ENCODE data around the gene DNAJC6. TPM values are rescaled to one million over a fixed set of nuclear protein-coding genes. Genes with fewer than 3 reads are reported as not detected.

DNAJC6 gene
- polyA plus RNA-seq, 2 of the 4 experiments (the other 2 are of a cell fraction): 3.0 to 5.0 TPM

GRCh38 chr1:65434255-65434654 lies 124.9 kb downstream of the DNAJC6 start:
- CTCF ChIA-PET: no interaction called here
- Histone ChIP-seq H3K4me1 (peaks cover 21% of the 10 kb centered on the region), H3K9me3 (no peaks in the 10 kb centered on the region), H3K4me2 (no peak overlapping the region), H3K27ac (no peak overlapping the region), H3K4me3 (no peak overlapping the region)
- ATAC-seq (no peak), FAIRE-seq (no peak), DNase-seq (ENCODE audit: low read depth in 1 of 2, low spot score in 1 of 2) (no peak)
- WGBS (ENCODE audit: missing lambda C conversion rate): 91% methylated on average over 1 of the region's 1 CpG
- POLR2A ChIA-PET: no interaction called here
- TF ChIP-seq CBX2 (IDR thresholded peaks at IDR 0.05; ENCODE audit: borderline replicate concordance, low read depth): no peak

GRCh38 chr1:65434760-65435159 lies 125.4 kb downstream of the DNAJC6 start:
- POLR2A ChIA-PET: no interaction called here
- ATAC-seq (no peak), DNase-seq (ENCODE audit: low read depth in 1 of 2, low spot score in 1 of 2) (no peak), FAIRE-seq (no peak)
- peaks cover 16% of the 10 kb centered on the region for H3K4me1 ChIP-seq
- 93% methylated on average over 3 of the region's 3 CpGs for WGBS (ENCODE audit: missing lambda C conversion rate)
- H3K4me2 ChIP-seq: no peak overlapping the region
- CTCF ChIA-PET: no interaction called here
- TF ChIP-seq JUN (IDR thresholded peaks at IDR 0.05) (no peak), CHD4 (IDR thresholded peaks at IDR 0.05; ENCODE audit: borderline replicate concordance) (no peak), ZNF302 (CRISPR knock-in tag; IDR thresholded peaks at IDR 0.05) (no peak), KDM5A (IDR thresholded peaks at IDR 0.05) (no peak), CTCF (IDR thresholded peaks at IDR 0.05) (no peak), CBX2 (IDR thresholded peaks at IDR 0.05; ENCODE audit: borderline replicate concordance, low read depth) (no peak), TFCP2L1 (CRISPR knock-in tag; IDR thresholded peaks at IDR 0.05) (no peak), PHF8 (IDR thresholded peaks at IDR 0.05; ENCODE audit: borderline replicate concordance, low read depth) (no peak), FOXS1 (CRISPR knock-in tag; IDR thresholded peaks at IDR 0.05) (no peak), HDAC2 (IDR thresholded peaks at IDR 0.05) (no peak), REST (IDR thresholded peaks at IDR 0.05) (no peak)
- TF ChIP-seq, protein P1, sequence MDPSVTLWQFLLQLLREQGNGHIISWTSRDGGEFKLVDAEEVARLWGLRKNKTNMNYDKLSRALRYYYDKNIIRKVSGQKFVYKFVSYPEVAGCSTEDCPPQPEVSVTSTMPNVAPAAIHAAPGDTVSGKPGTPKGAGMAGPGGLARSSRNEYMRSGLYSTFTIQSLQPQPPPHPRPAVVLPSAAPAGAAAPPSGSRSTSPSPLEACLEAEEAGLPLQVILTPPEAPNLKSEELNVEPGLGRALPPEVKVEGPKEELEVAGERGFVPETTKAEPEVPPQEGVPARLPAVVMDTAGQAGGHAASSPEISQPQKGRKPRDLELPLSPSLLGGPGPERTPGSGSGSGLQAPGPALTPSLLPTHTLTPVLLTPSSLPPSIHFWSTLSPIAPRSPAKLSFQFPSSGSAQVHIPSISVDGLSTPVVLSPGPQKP (IDR thresholded peaks at IDR 0.05; ENCODE audit: low read depth, low read length): no peak
- no peak overlapping the region for H3K4me3 ChIP-seq
- H3K27ac ChIP-seq: no peak overlapping the region
- H3K9me3 ChIP-seq: no peaks in the 10 kb centered on the region

- no peak overlapping the region for H3K4me3 ChIP-seq
- DNase-seq (ENCODE audit: low read depth in 1 of 2, low spot score in 1 of 2) (no peak), FAIRE-seq (no peak), ATAC-seq (no peak)
- WGBS (ENCODE audit: missing lambda C conversion rate): 94% methylated on average over 2 of the region's 2 CpGs
- no peaks in the 10 kb centered on the region for H3K9me3 ChIP-seq
- H3K27ac ChIP-seq: no peak overlapping the region
- TF ChIP-seq KDM5A (IDR thresholded peaks at IDR 0.05) (no peak), TP53 (CRISPR knock-in tag; IDR thresholded peaks at IDR 0.05) (no peak), GATA3 (IDR thresholded peaks at IDR 0.05; ENCODE audit: borderline replicate concordance) (no peak)
- peaks cover 4% of the 10 kb centered on the region; the same call in 1 of the 3 replicates for H3K4me1 ChIP-seq
- ChIA-PET CTCF (no interaction called here), POLR2A (no interaction called here)
- no peak overlapping the region for H3K4me2 ChIP-seq
These were observed 126.6 kb downstream of the DNAJC6 start for GRCh38 chr1:65435987-65436386.

All from A549 (cell line).